ENCODE data around the gene KTI12. TPM values are rescaled to one million over a fixed set of nuclear protein-coding genes. Genes with fewer than 3 reads are reported as not detected.

KTI12 gene
- total and polyA plus RNA-seq, 5 donors, result 3.5 to 5.4 (median 4.0) TPM

GRCh38 chr1:51986718-51987117 lies 46.9 kb downstream of the KTI12 start:
- intact Hi-C loops (cut with DNase I), result no loop called here
- Histone ChIP-seq H3K4me1 (ENCODE audit: control insufficient read depth, insufficient read depth, low read length) (no peaks in the 10 kb centered on the region), H3K27ac (ENCODE audit: low read length) (no peak overlapping the region), H3K4me3 (ENCODE audit: low read length) (no peak overlapping the region), H3K27me3 (ENCODE audit: control insufficient read depth, insufficient read depth) (no peaks in the 10 kb centered on the region), H3K9me3 (ENCODE audit: control insufficient read depth, low read length) (no peaks in the 10 kb centered on the region)
- DNase-seq (no peak), ATAC-seq (no peak)
- 72% methylated on average over 4 of the region's 4 CpGs for WGBS

- H3K4me1 ChIP-seq (ENCODE audit: control insufficient read depth, insufficient read depth, low read length), result no peaks in the 10 kb centered on the region
- intact Hi-C loops (cut with DNase I), result no loop called here
- DNase-seq (no peak), ATAC-seq (no peak)
- H3K27me3 ChIP-seq (ENCODE audit: control insufficient read depth, insufficient read depth), result no peaks in the 10 kb centered on the region
- no peaks in the 10 kb centered on the region for H3K9me3 ChIP-seq (ENCODE audit: control insufficient read depth, low read length)
- 89% methylated on average over 3 of the region's 3 CpGs for WGBS
- H3K4me3 ChIP-seq (ENCODE audit: low read length), result no peak overlapping the region
- H3K27ac ChIP-seq (ENCODE audit: low read length), result no peak overlapping the region
These were observed 51.4 kb downstream of the KTI12 start for GRCh38 chr1:51982161-51982560.

Other genes starting within 250 kb of the KTI12 start
- gene NRDC, start 155.1 kb downstream of the KTI12 start, total RNA-seq, result 100 to 1,000 TPM; 115 to 153 (median 140) TPM
- 90.3 TPM for gene NRDC, start 155.1 kb downstream of the KTI12 start, polyA plus RNA-seq
- under 1 TPM in 1 of 4 donors, not detected in 3; 0.06 TPM for gene RAB3B, start 43.1 kb downstream of the KTI12 start, total RNA-seq
- 0.02 TPM for gene RAB3B, start 43.1 kb downstream of the KTI12 start, polyA plus RNA-seq
- 10 to 100 TPM; 24.6 to 40.5 (median 28.9) TPM for gene TXNDC12, start 21.4 kb upstream of the KTI12 start, total RNA-seq
- gene TXNDC12, start 21.4 kb upstream of the KTI12 start, polyA plus RNA-seq, result 18.4 TPM
- gene BTF3L4, start 22.5 kb upstream of the KTI12 start, total RNA-seq, result 10 to 100 TPM; 28.5 to 35.8 (median 34.3) TPM
- gene BTF3L4, start 22.5 kb upstream of the KTI12 start, polyA plus RNA-seq, result 31.2 TPM
- 10 to 100 TPM; 18.8 to 21.3 (median 20.1) TPM for gene ZFYVE9, start 108.3 kb upstream of the KTI12 start, total RNA-seq
- gene ZFYVE9, start 108.3 kb upstream of the KTI12 start, polyA plus RNA-seq, result 6.2 TPM